GM21737 (cell line): ENCODE results near the gene CHRNA1.
"Not testable (repeated sequence)": the region's sequence is repeated elsewhere in the genome, so short reads cannot be mapped to it uniquely, and the experiment has no call there.

Source experiments
- ATAC-seq: cut with Tn5 transposase; IDR thresholded peaks from one replicate; pipeline ENCODE4 v1.9.1; 2021; ENCODE audit warnings: mild to moderate bottlenecking, moderate library complexity; ENCODE audit not compliant: unreplicated experiment

CHRNA1 gene

DNA sequence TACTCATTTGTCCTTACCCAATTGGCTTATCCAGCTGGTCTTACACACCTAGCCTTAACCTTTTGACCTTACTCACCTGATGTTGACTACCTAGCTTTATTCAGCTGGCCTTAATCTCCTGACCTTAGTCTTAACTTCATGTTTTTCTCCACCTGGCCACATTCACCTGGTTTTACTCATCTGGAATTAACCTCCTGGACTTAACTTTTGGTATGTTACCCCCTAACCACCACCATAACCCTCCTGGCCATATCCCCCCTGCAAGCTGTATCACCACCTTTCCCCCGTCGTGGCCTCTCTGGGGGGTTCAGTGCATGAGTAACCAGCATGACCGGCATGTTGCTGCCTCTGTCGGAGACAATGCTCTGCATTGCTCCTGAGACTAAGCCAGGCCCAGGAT is 45.7 kb downstream of the CHRNA1 start:
- no peak for ATAC-seq

DNA sequence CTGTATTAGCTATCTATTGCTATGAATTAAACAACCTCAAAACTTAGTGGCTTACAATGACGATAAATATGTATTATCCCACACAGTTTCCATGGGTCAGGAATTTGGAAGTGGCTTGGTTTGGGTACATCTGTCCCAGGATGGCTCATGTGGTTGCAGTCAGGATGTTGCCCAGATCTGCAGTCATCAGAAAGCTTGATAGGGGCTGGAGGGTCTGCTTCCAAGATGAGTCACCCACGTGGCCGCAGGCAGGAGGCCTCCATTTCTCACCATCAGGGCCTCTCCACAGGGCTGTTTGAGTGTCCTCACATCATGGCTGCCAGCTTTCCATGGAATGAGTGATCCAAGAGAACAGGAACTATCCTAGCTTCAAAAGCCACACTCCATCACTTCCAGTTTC is 46.4 kb downstream of the CHRNA1 start:
- no peak for ATAC-seq

DNA sequence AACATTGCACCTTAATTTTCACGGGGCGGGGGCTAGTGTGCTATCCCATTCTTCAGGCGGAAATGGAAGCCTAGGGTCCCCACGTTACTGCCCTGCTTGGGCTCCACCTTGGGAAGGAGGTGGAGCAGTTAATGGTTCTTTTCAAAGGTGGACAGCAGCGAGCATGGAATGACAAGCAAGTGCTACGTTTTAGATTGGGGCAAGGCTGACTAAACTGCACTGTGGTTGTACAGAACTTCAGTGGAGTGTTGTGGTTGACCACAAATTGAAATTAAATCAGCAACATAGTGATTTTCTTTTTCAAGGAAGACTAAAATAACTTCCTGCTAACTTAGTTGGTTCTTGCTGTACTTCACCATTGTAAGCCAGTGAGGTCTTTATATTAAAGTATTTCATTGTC is 47.0 kb downstream of the CHRNA1 start:
- no peak for ATAC-seq

DNA sequence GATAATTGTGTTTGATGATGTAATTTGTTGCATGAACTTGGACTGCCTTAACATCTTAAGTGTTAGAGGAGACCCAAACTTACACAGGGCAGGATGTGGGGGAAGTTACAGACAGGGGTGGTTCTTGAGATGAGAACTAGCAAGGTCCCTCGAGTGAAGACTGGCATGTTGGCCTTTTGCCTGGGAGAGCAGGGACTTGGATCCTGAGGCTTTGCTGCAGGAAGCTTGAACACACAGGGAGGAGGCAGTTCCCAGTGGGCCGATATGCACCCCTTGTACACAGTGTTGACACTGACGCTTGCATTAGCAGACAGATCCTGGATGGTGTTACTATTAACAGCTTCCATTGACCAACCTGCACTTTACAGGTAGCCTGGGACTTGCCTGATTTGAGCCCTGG is 47.5 kb downstream of the CHRNA1 start:
- no peak for ATAC-seq

DNA sequence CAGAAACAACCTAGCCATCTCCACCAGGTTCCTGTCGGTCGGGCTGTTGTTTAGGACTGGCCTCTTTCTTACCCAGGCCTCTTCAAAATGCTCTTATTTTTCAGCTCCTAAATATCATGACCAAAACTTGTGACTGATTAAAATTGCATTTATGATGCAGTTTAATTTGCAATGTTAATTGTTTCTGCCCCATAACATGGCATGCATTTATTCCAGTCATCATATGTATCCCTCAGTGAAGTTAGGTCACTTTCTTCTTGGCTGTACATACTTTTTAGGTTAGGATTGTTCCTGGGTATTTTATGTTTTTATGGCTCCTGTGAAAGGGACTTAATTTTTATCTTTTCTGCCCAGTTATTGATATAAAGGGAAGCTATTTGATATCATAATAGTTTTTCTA is 50.6 kb downstream of the CHRNA1 start:
- no peak for ATAC-seq

DNA sequence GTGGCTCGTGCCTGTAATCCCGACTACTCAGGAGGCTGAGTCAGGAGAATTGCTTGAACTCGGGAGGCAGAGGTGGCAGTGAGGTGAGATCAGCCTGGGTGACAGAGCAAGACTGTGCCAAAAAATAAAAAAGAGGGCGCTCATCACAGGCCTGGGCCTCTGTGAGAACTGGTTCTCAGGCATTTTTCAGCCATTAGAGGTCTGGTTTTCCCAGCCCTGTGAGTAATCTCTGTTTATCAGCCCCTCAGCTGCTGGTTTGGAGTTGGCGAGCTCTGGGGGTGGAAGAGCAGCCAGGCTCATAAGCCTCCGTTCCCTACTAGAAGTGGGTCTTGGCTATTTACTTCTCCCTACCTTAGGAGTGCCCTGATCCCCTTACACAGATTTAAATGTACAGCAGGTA is 53.1 kb downstream of the CHRNA1 start:
- no peak for ATAC-seq

DNA sequence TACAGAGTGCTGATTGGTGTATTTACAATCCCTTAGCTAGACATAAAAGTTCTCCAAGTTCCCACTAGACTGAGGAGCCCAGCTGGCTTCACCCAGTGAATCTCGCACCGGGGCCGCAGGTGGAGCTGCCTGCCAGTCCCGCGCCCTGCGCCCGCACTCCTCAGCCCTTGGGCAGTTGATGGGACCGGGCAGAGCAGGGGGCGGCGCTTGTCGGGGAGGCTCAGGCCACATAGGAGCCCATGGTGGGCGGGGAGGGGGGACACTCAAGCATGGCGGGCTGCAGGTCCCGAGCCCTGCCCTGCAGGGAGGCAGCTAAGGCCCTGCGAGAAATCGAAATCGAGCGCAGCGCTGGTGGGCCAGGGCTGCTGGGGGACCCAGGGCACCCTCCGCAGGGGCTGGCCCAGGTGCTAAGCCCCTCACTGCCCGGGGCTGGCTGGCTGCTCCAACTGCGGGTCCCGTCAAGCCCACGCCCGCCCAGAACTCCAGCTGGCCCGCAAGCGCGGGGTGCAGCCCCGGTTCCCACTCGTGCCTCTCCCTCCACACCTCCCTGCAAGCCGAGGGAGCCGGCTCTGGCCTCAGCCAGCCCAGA is 54.8 kb downstream of the CHRNA1 start:
- ATAC-seq: not testable (repeated sequence)

DNA sequence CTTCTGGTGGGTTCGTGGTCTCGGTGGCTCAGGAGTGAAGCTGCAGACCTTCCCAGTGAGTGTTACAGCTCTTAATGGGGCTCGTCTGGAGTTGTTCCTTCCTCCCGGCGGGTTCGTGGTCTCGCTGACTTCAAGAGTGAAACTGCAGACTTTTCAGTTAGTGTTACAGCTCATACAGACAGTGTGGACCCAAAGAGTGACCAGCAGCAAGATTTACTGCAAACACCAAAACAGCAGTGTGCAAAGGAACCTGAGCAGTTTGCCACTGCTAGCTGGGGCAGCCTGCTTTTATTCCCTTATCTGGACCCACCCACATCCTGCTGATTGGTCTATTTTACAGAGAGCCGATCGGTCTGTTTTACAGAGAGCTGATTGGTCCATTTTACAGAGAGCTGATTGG is 55.6 kb downstream of the CHRNA1 start:
- ATAC-seq: no peak

DNA sequence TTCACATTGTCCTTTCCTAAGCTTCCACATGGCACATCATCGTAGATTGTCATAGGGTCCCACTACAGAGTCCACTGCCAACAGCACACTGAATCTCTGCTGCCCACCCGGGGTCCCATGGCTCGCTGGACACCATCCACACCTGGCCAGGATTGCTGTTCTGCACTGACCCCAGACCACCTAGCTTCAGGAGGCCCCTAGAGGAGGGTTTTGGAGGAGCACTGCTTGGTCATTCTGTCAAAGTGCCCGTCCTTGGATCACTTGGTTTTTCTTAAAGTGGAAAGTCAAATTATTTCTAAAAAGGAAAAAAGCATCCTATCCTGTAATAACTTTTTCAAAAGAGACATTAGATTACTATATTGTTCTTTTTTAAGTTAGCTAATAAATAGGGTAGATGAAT is 59.0 kb downstream of the CHRNA1 start:
- no peak for ATAC-seq

DNA sequence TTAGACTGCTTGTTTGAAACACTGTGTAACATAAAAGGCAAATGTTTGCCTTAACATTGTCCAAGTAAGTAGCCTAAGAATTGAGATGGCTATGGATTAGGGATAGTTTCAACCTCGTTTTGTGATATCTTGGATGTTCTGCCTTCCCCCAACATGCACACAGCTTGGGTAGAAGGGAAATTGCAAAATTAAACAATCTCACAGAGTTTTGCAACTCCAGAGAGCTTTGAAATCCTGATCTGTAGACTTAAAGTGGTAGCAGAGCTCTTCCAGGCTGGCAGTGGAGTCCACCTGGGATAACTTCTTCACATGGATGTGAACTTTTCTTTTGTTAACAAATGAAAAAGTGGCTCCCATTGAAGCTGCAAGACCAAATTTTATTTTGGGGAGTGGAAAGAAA is 59.6 kb downstream of the CHRNA1 start:
- no peak for ATAC-seq

DNA sequence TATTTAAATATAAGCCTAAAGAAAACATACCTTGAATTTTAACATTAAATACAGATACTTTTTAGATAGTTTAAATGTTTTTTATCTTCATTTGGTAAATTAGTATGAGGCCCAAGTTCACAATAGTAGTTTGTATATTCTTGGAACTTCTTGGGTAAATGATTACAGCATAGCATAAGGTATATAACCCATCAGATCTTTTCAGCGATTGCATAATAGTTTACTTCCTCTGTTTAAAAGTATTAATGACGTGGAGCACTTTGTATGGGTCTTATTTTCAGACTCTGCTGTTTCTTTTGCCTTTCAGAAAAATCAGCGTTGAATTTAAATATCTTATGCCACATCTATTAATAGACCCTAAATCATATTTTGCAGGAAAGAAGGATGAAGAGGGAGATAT is 60.2 kb downstream of the CHRNA1 start:
- ATAC-seq: no peak

DNA sequence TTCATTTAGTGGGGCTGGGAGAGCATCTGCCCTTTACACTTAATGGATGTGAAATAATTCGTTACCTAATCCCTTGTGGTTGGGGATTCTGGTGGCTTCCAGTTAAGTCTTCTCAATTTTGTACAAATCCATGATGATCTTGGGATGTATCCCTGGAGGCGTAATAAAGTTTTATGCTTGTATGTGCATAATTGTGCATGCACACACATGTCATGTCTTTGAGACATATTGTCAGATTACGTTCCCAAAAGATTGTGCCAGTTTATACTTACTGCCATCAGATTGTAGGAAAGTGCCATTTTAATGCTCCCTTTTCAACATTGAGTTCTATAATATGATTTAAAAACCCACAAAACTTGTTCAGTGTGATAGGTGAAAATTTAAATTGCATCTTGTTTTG is 60.8 kb downstream of the CHRNA1 start:
- no peak for ATAC-seq

DNA sequence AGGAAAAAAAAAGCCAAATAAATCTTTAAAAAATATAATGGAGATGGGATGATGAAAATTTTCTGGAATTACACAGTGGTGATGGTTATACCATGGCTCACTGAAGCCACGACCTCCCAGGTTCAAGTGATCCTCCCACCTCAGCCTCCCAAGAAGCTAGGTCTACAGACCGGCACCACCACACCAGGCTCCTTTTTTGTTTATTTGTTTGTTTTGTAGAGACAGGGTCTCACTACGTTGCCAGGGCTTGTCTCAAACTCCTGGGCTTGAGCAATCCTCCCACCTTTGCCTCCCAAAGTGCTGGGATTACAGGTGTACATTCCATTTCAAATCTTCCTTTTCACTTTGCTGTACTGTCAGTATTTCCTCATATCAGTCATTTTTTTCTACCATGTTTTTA is 61.7 kb downstream of the CHRNA1 start:
- ATAC-seq: no peak

DNA sequence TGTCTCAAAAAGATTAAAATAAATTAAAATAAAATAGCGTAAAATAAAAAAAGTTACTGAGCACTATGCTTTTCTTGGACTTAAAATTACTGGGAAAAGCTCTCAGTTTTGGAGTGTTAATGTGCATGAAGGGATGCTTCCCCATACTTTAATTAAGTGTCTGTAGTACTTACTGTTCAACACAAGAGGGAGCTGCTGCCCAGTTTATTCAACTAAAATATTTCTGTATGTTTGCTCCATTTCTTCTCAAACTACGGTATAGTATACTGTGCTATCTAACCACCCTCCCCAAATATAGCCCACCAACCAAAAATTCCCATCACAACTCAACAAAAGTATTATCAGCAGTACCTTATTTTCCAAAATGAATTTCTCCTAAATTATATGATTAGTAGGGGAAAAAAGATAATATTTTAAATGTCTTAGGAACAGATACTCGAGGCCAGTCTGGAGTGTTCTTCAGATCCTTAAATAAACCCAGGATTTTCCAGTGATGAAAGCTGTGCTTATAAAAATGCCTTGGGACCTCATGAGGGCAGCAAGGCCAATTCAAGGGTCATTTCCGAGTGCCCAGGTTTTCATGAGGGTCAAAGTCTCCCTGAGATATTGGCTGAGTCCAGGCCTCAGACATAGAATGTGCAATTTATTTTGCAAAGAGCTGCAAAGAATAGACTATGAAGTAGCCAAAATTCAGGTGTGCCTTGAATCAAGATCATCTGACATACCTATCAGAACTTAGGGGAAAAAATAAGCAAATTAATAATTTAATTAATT is 64.1 kb downstream of the CHRNA1 start:
- ATAC-seq: no peak
